AG20443 (cell line): Measurements from ENCODE around the gene MAPK13.
"Not testable (repeated sequence)": the region's sequence is repeated elsewhere in the genome, so short reads cannot be mapped to it uniquely, and the experiment has no call there.

Experiments used
- DNase-seq: peaks from one replicate; pipeline ENCODE4 v3.0.0; 2012; ENCODE audit warnings: low spot score, mixed read lengths

The MAPK13 gene

GRCh38 chr6:36114798-36115408 is 15.4 kb upstream of the MAPK13 start:
- no peak for DNase-seq

GRCh38 chr6:36115412-36115811 is 14.9 kb upstream of the MAPK13 start:
- DNase-seq, result no peak

GRCh38 chr6:36116066-36116864 is 14.0 kb upstream of the MAPK13 start:
- no peak for DNase-seq

- DNase-seq, result no peak
Measured at GRCh38 chr6:36116943-36117342, 13.4 kb upstream of the MAPK13 start.

- no peak for DNase-seq
Measured at GRCh38 chr6:36117658-36118549, 12.4 kb upstream of the MAPK13 start.

GRCh38 chr6:36118550-36119107 is 11.7 kb upstream of the MAPK13 start:
- peak; percentile 27 for DNase-seq

- no peak for DNase-seq
Measured at GRCh38 chr6:36119209-36119608, 11.1 kb upstream of the MAPK13 start.

- DNase-seq, result no peak
Measured at GRCh38 chr6:36120018-36120417, 10.3 kb upstream of the MAPK13 start.

- no peak for DNase-seq
Measured at GRCh38 chr6:36120539-36120938, 9.8 kb upstream of the MAPK13 start.

GRCh38 chr6:36120979-36121786 is 9.1 kb upstream of the MAPK13 start:
- peak; percentile 56 for DNase-seq

GRCh38 chr6:36121787-36122494 is 8.4 kb upstream of the MAPK13 start:
- DNase-seq, result no peak

- no peak for DNase-seq
Measured at GRCh38 chr6:36122495-36123269, 7.6 kb upstream of the MAPK13 start.

- DNase-seq, result peak; percentile 87
Measured at GRCh38 chr6:36123270-36124139, 6.8 kb upstream of the MAPK13 start.

GRCh38 chr6:36124346-36124745 is 6.0 kb upstream of the MAPK13 start:
- not testable (repeated sequence) for DNase-seq

GRCh38 chr6:36124881-36125280 is 5.4 kb upstream of the MAPK13 start:
- DNase-seq, result no peak

- DNase-seq, result no peak
Measured at GRCh38 chr6:36125575-36125974, 4.7 kb upstream of the MAPK13 start.

- DNase-seq, result no peak
Measured at GRCh38 chr6:36126121-36126520, 4.2 kb upstream of the MAPK13 start.

- no peak for DNase-seq
Measured at GRCh38 chr6:36126553-36127458, 3.5 kb upstream of the MAPK13 start.
